ENCODE measurements around the gene CLDN18. TPM values are rescaled to one million over a fixed set of nuclear protein-coding genes. Genes with fewer than 3 reads are reported as not detected.

CLDN18 gene
- total RNA-seq = under 1 TPM in 1 of 2 donors, not detected in 1; 0.57 TPM

GRCh38 chr3:138009476-138010272, at the start of gene CLDN18:
Gene CLDN18 (plus strand): TSS chr3:138010165. CDS start chr3:138010226, 61 bp downstream.
- WGBS = 80% methylated on average over 28 of the region's 30 CpGs
- Histone ChIP-seq H3K9me3 (no peaks in the 10 kb centered on the region), H3K27ac (no peak within 1 kb of the TSS), H3K27me3 (replicated peaks; ENCODE audit: insufficient read depth) (no peaks in the 10 kb centered on the region), H3K4me3 (no peak within 1 kb of the TSS), H3K4me1 (replicated peaks) (no peaks in the 10 kb centered on the region), H3K36me3 (no peaks in the 10 kb centered on the region)
- no peak for TF ChIP-seq POLR2AphosphoS5 (IDR thresholded peaks at IDR 0.05)
- intact Hi-C loops (cut with DNase I) = no loop called here
- DNase-seq (ENCODE audit: low spot score) = no peak

- no peaks in the 10 kb centered on the region for H3K36me3 ChIP-seq
- WGBS = 84% methylated on average over 7 of the region's 7 CpGs
- no peaks in the 10 kb centered on the region for H3K9me3 ChIP-seq
- TF ChIP-seq CTCF (IDR thresholded peaks at IDR 0.05) (no peak), POLR2AphosphoS5 (IDR thresholded peaks at IDR 0.05) (no peak), POLR2A (IDR thresholded peaks at IDR 0.05) (no peak)
- H3K27me3 ChIP-seq (replicated peaks; ENCODE audit: insufficient read depth) = no peaks in the 10 kb centered on the region
- H3K27ac ChIP-seq = no peak overlapping the region
- no peak for DNase-seq (ENCODE audit: low spot score)
- intact Hi-C loops (cut with DNase I) = no loop called here
- no peaks in the 10 kb centered on the region for H3K4me1 ChIP-seq (replicated peaks)
- no peak overlapping the region for H3K4me3 ChIP-seq
These were observed 47.7 kb upstream of the CLDN18 start for GRCh38 chr3:137962251-137962650.

GRCh38 chr3:137963463-137963862, 46.5 kb upstream of the CLDN18 start:
- no peak for DNase-seq (ENCODE audit: low spot score)
- no peak for TF ChIP-seq POLR2A (IDR thresholded peaks at IDR 0.05)
- no peak for TF ChIP-seq POLR2AphosphoS5 (IDR thresholded peaks at IDR 0.05)
- TF ChIP-seq CTCF (IDR thresholded peaks at IDR 0.05) = no peak
- intact Hi-C loops (cut with DNase I) = no loop called here
- H3K4me1 ChIP-seq (replicated peaks) = no peaks in the 10 kb centered on the region
- H3K27ac ChIP-seq = no peak overlapping the region
- WGBS = 79% methylated on average over 4 of the region's 4 CpGs
- H3K27me3 ChIP-seq (replicated peaks; ENCODE audit: insufficient read depth) = no peaks in the 10 kb centered on the region
- no peaks in the 10 kb centered on the region for H3K36me3 ChIP-seq
- H3K4me3 ChIP-seq = no peak overlapping the region
- H3K9me3 ChIP-seq = no peaks in the 10 kb centered on the region

- 18% methylated on average over 18 of the region's 18 CpGs for WGBS
- Histone ChIP-seq H3K4me3 (no peak overlapping the region), H3K27me3 (replicated peaks; ENCODE audit: insufficient read depth) (no peaks in the 10 kb centered on the region), H3K36me3 (no peaks in the 10 kb centered on the region), H3K9me3 (no peaks in the 10 kb centered on the region), H3K4me1 (replicated peaks) (no peaks in the 10 kb centered on the region), H3K27ac (no peak overlapping the region)
- TF ChIP-seq POLR2A (IDR thresholded peaks at IDR 0.05) (no peak), POLR2AphosphoS5 (IDR thresholded peaks at IDR 0.05) (no peak), CTCF (IDR thresholded peaks at IDR 0.05) (peak in 3 of 4 experiments; percentile 43 to 69 (median 61))
- peak; percentile 55 for DNase-seq (ENCODE audit: low spot score)
- intact Hi-C loops (cut with DNase I) = loop anchor here (5.0 kb wide), 1 partner anchor 864 kb away; no protein-coding TSS in a partner anchor
These were observed 38.8 kb upstream of the CLDN18 start for GRCh38 chr3:137970914-137971831.

GRCh38 chr3:137972396-137972795, 37.6 kb upstream of the CLDN18 start:
- WGBS = 76% methylated on average over 1 of the region's 1 CpG
- DNase-seq (ENCODE audit: low spot score) = no peak
- no peak overlapping the region for H3K4me3 ChIP-seq
- H3K27ac ChIP-seq = no peak overlapping the region
- H3K27me3 ChIP-seq (replicated peaks; ENCODE audit: insufficient read depth) = no peaks in the 10 kb centered on the region
- intact Hi-C loops (cut with DNase I) = loop anchor here (5.0 kb wide), 1 partner anchor 865 kb away; no protein-coding TSS in a partner anchor
- no peaks in the 10 kb centered on the region for H3K4me1 ChIP-seq (replicated peaks)
- H3K36me3 ChIP-seq = no peaks in the 10 kb centered on the region
- H3K9me3 ChIP-seq = no peaks in the 10 kb centered on the region
- TF ChIP-seq POLR2AphosphoS5 (IDR thresholded peaks at IDR 0.05) (no peak), POLR2A (IDR thresholded peaks at IDR 0.05) (no peak), CTCF (IDR thresholded peaks at IDR 0.05) (no peak)

Measured in prostate gland (tissue), 2 donors.